ENCODE results near the gene CCDC91.

CCDC91 gene

GRCh38 chr12:28550757-28551704, 360.8 kb downstream of the CCDC91 start:
- DNase-seq: no peak

- DNase-seq: no peak
Measured at GRCh38 chr12:28552251-28552970, 362.2 kb downstream of the CCDC91 start.

DNA sequence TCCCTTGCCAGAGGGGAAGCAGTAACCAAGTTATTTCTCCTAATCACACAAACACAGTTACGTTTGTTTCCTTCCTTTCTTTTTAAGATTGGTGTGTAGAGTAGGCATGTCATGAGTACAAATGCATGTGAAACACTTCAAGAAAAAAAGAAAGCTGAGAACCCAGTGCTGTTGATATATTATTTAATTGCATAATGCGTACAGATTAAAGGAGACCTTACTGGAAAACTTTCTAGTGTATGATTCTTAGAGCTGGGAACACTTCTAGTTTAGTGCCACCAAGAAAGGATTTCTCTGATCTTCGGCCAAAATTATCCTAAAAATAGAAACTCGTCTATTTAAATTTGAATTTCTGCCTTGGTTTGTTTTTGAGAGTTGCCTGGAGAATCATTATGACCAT, 365.5 kb downstream of the CCDC91 start:
- no peak for DNase-seq

DNA sequence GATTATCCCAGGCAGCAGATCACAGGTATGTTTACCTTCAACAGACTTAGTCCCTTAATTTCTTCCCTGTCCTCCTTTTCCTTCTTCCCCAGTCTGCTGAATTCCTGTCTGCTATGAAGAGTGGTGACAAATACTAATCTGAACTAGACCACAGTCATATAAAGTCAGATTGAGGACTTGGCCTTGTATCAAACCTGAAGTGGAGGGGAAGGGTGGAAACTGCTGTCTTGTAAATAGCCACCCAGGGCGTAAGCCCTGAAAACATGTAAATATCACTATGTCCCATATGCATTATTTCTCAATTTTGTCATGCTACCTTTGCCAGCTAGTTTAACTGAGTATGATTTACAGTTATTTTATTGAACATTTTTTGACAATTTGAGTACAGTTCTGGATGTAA, 368.0 kb downstream of the CCDC91 start:
- no peak for DNase-seq

DNA sequence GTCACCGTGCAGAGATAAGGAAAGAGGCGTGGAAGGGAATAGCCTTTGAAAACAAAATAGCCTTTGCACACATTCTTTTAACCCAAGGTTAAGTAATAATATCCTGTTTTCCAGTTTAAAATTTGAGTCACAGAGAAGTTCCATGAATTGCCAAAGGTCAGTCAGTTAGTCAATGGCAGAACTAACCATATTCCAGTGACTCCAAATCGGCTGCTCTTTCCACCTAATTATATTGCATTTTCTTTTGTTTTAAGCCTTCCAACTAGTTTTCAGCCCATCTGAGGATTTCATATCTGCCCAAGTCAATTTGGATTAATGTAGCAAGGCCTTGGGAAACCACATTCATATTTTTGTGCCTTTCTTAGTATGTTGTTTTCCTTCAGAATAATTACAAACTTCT, 373.0 kb downstream of the CCDC91 start:
- no peak for DNase-seq

DNA sequence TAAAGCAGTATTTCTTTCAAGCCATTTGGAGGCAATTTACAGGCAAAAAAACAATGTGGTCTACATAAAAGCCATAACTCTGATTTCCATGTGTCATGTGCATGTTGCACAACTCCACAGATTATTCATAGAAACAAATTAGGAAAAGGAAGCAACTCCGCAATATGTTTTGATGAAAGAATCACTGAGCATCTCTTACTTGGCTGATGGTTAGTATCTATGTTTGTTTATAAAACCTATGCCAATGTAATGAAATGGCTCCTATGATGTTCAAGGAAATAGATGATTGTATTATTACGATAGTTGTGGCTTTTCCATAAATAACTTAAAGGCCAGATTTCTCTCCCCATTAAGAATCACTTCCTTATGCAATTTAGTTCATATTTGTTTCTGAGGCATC, 373.7 kb downstream of the CCDC91 start:
- DNase-seq: no peak

- peak; percentile 78 for DNase-seq
Measured at GRCh38 chr12:28568118-28568517, 377.9 kb downstream of the CCDC91 start.

- DNase-seq: no peak
Measured at GRCh38 chr12:28568704-28569103, 378.4 kb downstream of the CCDC91 start.

GRCh38 chr12:28569698-28570411, 379.6 kb downstream of the CCDC91 start:
- peak; percentile 29 for DNase-seq

GRCh38 chr12:28570811-28571210, 380.6 kb downstream of the CCDC91 start:
- DNase-seq: no peak

- no peak for DNase-seq
Measured at GRCh38 chr12:28574746-28575592, 384.7 kb downstream of the CCDC91 start.

GRCh38 chr12:28575593-28576205, 385.4 kb downstream of the CCDC91 start:
- DNase-seq: no peak

GRCh38 chr12:28578361-28578760, 388.1 kb downstream of the CCDC91 start:
- no peak for DNase-seq

- no peak for DNase-seq
Measured at GRCh38 chr12:28578833-28579252, 388.6 kb downstream of the CCDC91 start.

- DNase-seq: no peak
Measured at GRCh38 chr12:28582672-28583376, 392.6 kb downstream of the CCDC91 start.

- peak; percentile 84 for DNase-seq
Measured at GRCh38 chr12:28583701-28584261, 393.5 kb downstream of the CCDC91 start.

DNA sequence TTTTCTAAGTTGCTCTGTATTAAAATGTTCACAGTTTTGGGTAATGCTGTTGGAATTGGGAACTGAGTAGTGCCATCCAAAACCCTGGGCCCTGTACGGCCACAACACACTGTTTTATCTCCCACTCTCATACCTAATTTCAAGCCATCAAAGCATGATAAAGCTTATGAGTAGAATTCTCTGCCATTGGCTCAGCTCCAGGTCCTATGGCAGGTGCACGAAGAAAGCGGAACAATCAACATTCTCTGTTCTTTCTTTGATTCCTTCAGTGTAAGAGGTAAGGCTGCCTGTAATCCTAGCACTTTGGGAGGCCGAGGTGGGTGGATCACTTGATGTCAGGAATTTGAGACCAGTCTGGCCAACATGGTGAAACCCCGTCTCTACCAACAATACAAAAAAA, 394.9 kb downstream of the CCDC91 start:
- no peak for DNase-seq

DNA sequence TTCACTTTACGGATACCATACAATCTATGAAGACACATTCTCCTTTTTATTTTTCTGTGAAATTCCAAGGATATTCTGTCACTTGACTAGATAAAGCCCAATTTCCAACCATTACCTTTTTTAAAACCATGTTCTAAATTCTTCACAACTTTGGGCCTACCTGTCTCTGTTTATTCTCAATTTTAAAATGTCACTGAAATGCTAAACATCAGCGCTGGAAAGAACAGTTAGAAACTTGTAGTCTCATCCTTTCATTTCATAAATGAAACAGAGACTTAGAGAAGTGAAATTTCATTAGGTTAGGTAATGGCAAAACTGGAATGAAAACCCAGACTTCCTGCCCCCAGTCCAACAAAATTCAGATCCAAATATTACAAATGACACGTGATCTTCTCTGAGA, 396.2 kb downstream of the CCDC91 start:
- DNase-seq: no peak

GRCh38 chr12:28591831-28592230, 401.6 kb downstream of the CCDC91 start:
- no peak for DNase-seq

Measured in NCI-H226 (cell line).